Epithelial cell of proximal tubule (primary cell): Measurements from ENCODE around the gene GNS. TPM values are rescaled to one million over a fixed set of nuclear protein-coding genes. Genes with fewer than 3 reads are reported as not detected.

ENCODE experiments used
- DNase-seq: peaks from one replicate; pipeline ENCODE4 v3.0.0-alpha.2; 2011; ENCODE audit warnings: low read depth
- H3K4me3 ChIP-seq: 2 replicates; pipeline ENCODE4 v1.5.1; 2011; ENCODE audit warnings: low read depth, mild to moderate bottlenecking, low read length
- total RNA-seq: library from RNA; depleted of rRNA; stranded (reverse); fragments of >200 nt; gene quantifications from 2 replicates; pipeline ENCODE4 v1.2.3, GENCODE V29; 2015
- TF ChIP-seq, protein P1 (sequence below): conservative IDR thresholded peaks from 2 replicates; pipeline ENCODE4 v1.5.1; 2012; ENCODE audit warnings: low read depth, mild to moderate bottlenecking, low read length

The GNS gene
- total RNA-seq, 1 donor from 2014 or later = 63.9 TPM

DNA sequence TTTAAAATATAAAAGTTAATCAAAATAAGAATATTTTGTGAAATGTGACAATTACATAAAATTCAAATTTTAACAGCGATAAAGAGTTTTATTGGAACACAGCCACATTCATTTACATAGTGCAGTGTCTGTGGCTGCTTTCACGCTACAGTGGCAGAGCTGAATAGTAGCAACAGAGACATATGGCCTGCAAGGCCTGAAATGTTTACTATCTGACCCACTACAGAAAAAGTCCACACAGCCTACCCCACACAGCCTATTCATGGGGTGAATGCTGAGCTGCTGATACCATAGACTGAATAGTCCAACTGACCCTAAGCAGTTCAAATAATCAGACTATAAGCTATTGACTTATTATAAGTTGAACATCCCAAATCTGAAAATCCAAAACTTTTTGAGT, 13.2 kb downstream of the GNS start:
- no peak for DNase-seq
- H3K4me3 ChIP-seq = no peak overlapping the region
- TF ChIP-seq, protein P1, sequence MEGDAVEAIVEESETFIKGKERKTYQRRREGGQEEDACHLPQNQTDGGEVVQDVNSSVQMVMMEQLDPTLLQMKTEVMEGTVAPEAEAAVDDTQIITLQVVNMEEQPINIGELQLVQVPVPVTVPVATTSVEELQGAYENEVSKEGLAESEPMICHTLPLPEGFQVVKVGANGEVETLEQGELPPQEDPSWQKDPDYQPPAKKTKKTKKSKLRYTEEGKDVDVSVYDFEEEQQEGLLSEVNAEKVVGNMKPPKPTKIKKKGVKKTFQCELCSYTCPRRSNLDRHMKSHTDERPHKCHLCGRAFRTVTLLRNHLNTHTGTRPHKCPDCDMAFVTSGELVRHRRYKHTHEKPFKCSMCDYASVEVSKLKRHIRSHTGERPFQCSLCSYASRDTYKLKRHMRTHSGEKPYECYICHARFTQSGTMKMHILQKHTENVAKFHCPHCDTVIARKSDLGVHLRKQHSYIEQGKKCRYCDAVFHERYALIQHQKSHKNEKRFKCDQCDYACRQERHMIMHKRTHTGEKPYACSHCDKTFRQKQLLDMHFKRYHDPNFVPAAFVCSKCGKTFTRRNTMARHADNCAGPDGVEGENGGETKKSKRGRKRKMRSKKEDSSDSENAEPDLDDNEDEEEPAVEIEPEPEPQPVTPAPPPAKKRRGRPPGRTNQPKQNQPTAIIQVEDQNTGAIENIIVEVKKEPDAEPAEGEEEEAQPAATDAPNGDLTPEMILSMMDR = no peak

DNA sequence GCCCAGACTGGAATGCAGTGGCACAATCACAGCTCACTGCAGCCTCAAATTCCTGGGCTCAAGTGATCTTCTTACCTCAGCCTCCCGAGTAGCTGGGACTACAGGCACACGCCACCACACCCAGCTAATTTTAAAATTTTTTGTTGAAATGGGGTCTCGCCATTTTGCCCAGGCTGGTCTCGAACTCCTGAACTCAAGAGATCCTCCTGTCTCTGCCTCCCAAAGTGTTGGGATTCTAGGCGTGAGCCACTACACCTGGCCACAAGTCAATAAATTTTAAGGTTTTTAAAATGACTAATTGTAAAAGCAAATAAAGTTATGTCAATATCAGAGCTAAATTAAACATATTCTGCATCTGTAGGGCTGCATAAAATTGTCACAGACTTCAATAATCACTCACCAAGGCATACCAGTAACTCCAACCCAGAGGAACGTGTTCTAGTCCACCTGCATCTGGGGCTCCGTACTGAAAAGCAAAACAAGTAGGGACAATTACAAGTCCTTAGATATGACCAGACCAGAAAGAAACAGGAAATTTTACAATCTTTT, 13.9 kb downstream of the GNS start:
- TF ChIP-seq, protein P1 = no peak
- DNase-seq = no peak
- no peak overlapping the region for H3K4me3 ChIP-seq

DNA sequence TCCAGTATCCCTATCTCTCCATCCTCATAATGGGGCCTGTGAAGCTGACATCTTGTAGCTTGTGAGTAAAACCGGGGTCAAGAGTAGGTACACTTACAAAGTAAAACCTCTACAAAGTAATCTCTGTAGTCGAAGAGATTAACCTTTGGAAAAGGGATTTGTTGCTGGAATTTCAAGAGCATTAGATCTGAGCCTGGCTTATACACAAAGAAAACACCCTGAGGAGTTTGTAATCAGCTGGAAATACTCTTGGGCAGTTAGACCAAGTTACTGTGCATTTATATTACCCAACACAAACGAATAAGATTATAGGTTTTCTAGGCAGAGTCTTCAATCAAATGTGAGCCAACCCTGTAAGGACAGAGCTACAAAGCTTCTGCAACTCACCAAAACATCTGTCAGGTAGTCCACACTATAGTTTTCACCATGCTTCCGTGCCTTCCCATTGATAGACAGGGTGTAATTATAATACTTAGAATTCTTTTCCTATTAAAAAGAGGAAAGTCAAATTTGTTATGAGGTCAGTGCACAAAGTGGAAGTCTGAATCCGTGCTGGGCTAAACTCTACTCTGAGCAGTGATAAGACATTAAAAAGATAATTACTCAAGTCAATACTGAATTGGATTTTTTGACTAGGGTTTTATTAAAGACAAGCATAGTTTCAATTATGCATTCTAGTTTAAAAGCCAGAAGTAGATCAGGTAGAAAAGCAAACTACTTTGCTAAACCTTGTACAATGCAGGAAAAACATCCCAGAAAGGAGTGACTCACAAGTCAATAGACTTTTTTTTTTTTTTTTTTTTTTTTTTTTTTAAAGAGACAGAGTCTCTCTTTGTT, 14.6 kb downstream of the GNS start:
- DNase-seq = no peak

DNA sequence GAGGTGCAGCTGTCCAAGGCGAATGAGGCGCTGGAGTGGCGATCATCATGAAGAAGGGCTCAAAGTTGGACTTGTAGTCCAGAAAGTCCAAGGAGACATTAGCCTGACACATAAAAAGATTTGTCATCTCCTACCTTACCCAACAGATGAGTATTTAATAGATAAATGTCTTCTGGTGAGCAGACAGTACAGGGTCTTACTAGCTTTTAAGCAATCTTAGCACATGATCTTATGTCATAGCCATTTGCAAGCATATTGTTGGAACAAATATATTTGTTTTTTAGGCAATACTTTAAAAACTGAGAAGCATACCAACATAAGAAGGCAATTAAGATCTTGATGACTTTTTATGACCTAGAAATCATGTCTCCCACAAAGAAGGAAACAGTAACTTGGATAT, 16.0 kb downstream of the GNS start:
- DNase-seq = no peak
- TF ChIP-seq, protein P1 = no peak

More for the DNA sequence above, 14.6 kb downstream of the GNS start:
- TF ChIP-seq, protein P1 = no peak
- H3K4me3 ChIP-seq = no peak overlapping the region

DNA sequence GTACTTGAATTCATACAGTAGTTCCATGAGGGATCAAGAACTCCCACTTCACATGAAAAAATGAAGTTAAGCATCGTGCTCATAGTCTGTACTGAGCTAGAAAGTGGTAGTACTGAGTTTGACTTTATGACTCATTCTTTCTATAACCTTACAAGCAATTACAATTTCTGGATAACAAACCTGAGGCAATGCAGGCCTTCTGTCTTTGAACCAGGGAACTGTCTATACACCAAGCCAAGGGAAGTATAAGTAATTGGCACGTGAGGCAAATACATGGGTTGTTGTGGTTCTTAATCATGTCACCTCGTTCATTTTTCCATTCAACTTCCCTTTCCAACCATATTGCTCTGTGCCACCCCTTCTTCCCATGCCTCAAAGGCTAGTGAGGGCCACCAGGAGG, 16.8 kb downstream of the GNS start:
- TF ChIP-seq, protein P1 = no peak
- no peak overlapping the region for H3K4me3 ChIP-seq
- DNase-seq = no peak

More for the DNA sequence above, 16.0 kb downstream of the GNS start:
- H3K4me3 ChIP-seq = no peak overlapping the region

DNA sequence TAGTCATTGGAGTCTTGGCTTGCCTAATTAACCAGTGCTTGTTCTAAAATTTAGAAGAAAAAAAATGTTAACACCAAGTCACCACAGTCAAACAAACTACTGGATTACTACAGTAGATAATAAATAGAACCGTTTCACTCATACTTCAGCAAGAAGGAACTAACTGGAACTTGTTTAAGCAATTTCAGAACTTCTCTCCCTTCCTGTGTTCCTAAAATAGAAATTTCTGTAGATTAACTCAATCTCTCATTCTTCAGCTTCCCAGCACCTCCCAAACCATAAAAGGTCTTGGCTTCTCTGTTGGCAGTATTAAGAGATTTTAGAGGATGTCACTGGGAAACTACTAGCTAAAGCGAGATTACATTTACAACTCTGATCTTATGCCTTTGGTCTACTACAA, 18.6 kb downstream of the GNS start:
- no peak overlapping the region for H3K4me3 ChIP-seq
- no peak for DNase-seq
- TF ChIP-seq, protein P1 = no peak

DNA sequence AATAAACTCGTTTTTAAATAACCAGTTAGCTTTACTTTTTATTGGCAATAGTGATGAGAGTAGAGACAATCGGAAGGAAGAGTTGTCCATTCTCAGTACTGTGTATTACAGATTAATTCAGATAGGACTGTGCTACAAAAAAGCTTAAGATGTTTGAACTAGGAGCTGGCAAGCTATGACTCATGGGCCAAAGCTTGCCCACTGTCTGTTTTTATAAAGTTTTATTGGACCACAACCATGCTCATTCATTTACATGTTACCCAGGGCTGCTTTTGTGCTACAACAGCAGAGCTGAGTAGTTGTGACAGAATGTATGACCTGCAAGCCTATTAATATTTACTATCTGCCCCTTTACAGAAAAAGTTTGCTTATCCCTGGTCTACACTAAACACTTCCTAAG, 19.4 kb downstream of the GNS start:
- TF ChIP-seq, protein P1 = no peak
- DNase-seq = no peak
- H3K4me3 ChIP-seq = no peak overlapping the region
